ENCODE results near the gene BAHCC1.

Gene BAHCC1

GRCh38 chr17:81425716-81426392 lies 30.6 kb downstream of the BAHCC1 start (continued):
- TF ChIP-seq ZNF398 (tag by site-specific recombination; IDR thresholded peaks at IDR 0.05) (peak; percentile 29; the same call in 1 of the 2 replicates), ZNF311 (tag by site-specific recombination; IDR thresholded peaks at IDR 0.05; ENCODE audit: borderline replicate concordance) (0 out of 2 replicates have a peak, but pooled peaks have one; percentile 66), SALL2 (tag by site-specific recombination; IDR thresholded peaks at IDR 0.05; ENCODE audit: borderline replicate concordance) (peak; percentile 68; the same call in 1 of the 2 replicates), ZNF837 (tag by site-specific recombination; IDR thresholded peaks at IDR 0.05) (0 out of 2 replicates have a peak, but pooled peaks have one; percentile 52), ZNF776 (tag by site-specific recombination; IDR thresholded peaks at IDR 0.05; ENCODE audit: borderline replicate concordance) (peak; percentile 87), EGR2 (tag by site-specific recombination; IDR thresholded peaks at IDR 0.05; ENCODE audit: low read depth) (peak; percentile 51; the same call in 1 of the 2 replicates), ATF2 (tag by site-specific recombination; IDR thresholded peaks at IDR 0.05; ENCODE audit: low read depth) (peak; percentile 88), ZNF148 (tag by site-specific recombination; IDR thresholded peaks at IDR 0.05; ENCODE audit: borderline replicate concordance) (0 out of 2 replicates have a peak, but pooled peaks have one; percentile 56), ZNF707 (tag by site-specific recombination; IDR thresholded peaks at IDR 0.05) (peak; percentile 48; the same call in 1 of the 2 replicates), ZNF521 (tag by site-specific recombination; IDR thresholded peaks at IDR 0.05) (0 out of 2 replicates have a peak, but pooled peaks have one; percentile 36), ZNF544 (tag by site-specific recombination; IDR thresholded peaks at IDR 0.05) (0 out of 2 replicates have a peak, but pooled peaks have one; percentile 39), BCL6B (tag by site-specific recombination; IDR thresholded peaks at IDR 0.05) (peak; percentile 39; the same call in 1 of the 2 replicates), ZNF157 (tag by site-specific recombination; IDR thresholded peaks at IDR 0.05) (0 out of 2 replicates have a peak, but pooled peaks have one; percentile 18), HIC1 (tag by site-specific recombination; IDR thresholded peaks at IDR 0.05) (peak; percentile 65)

Measured in HEK293 (cell line).